ENCODE data around the gene EPHA6.
"Not testable (repeated sequence)": the region's sequence is repeated elsewhere in the genome, so short reads cannot be mapped to it uniquely, and the experiment has no call there.

Gene EPHA6

DNA sequence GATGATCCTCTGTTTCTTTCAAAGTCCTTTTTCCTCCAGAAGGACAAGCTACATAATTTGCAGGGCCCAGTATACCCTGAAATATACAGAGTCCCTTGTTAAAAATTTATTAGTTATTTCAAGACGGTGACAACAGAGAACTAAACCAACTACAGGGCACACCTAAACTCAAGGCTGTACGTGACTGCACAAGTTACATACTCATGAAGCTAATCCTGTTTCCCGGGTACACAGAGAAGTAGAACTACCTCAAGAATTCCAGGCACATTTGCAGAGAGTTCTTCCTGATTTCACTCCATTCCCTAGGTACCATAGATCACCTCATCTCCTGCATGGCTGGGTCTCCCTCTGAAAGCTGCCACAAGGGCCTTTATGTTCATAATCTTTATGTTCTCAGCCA is 670.8 kb downstream of the EPHA6 start:
- no peak for DNase-seq

DNA sequence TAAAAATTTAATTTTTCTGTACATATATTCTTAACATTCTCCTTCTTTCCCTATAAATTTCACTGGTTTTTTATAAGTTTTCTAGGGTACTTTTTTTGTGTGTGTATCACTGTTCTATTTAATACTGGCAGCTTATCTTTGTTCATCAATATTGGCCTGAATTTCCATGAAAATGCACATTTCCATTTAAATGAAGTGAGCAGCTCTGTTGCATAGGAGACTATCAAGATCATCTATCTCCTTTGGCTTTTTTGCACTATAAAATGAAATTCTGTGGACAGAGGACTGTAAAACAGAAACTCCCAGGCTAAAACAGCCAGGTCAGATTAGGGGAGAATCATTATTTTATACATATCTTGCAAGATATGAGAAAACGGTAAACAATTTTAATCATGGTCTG is 673.2 kb downstream of the EPHA6 start:
- no peak for DNase-seq

DNA sequence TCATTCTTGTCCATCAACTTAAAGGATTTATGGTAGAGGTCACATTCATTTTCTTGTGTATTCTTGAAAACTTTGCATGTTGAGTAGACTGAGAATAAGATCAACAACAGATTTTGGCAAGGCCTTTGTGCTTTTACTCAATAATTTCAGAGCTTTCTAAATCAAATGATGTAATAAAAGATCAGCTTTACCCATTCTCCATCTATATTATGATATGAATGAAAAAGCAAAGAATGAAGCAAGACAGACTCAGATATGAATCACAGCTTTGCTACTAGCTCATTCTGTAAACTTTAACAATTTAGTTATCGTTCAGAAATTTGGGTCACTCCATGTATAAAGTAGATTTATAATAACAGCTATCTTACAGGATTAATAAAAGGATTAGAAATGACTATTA is 674.3 kb downstream of the EPHA6 start:
- DNase-seq, result no peak

DNA sequence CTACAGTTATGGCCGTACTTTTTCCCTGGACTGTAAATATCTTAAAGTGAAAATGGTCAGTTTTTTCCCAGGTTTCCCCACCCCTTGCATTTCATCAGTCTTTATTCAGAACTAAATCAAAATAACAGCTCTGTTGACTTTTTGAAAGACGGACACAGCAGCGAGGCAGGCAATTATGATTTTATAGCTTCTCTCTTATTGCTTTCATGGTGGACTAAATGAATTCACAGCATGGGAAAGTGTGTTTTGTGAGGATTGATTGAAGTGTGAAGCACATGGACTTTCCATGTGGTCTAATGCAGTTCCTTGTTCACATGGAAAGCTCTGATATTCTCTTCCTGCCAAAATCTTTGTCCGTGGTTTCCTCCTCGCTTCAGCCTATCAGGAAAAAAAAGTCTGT is 681.5 kb downstream of the EPHA6 start:
- DNase-seq, result no peak

DNA sequence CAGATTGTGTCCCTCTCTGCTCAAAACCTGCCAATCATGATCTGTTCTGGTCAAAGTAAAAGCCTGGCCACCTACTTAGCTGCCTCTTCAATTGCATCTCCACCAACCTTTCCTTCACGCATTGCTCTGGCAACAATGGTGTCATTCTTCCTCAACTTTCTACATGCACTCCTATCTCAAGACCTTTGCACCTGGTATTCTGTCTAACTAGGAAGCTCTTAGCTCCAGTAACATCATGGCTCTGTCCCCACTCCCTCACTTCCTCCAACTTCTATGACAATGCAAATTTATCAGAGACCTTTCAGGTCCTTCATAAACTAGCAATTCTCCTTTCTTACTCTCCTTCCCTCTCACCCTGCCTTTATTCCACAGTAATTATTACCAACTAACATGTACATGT is 682.7 kb downstream of the EPHA6 start:
- DNase-seq, result no peak

DNA sequence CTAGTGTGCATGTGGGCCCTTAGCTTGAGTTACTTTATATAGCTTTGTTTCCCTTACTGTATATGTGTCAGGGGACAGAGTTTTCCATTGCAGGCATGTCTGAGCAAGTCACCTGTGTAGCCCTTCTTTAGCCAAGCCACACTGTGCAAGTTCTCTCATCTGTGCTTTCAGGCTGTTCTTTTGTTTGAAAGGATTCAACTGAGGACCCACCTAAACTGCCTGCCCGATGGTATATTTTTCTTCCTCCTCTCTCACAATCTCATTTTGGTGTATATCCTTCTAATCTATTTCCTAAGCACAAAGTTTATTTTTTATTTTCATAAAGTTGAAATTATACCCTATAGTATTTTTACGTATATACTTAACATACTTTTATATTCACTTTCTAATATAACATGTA is 690.1 kb downstream of the EPHA6 start:
- DNase-seq, result no peak

DNA sequence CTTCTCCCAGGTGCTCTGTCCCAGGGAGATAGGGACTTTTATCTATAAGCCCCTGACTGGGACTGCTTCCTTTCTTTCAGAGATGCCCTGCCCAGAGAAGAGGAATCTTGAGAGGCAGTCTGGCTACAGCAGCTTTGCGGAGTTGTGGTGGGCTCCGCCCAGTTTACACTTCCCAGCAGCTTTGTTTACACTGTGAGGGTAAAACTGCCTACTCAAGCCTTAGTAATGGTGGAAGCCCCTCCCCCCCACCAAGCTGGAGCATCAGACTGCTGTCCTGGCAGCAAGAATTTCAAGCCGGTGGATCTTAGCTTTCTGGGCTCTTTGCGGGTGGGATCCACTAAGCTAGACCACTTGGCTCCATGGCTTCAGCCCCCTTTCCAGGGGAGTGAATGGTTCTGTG is 696.4 kb downstream of the EPHA6 start:
- no peak for DNase-seq

DNA sequence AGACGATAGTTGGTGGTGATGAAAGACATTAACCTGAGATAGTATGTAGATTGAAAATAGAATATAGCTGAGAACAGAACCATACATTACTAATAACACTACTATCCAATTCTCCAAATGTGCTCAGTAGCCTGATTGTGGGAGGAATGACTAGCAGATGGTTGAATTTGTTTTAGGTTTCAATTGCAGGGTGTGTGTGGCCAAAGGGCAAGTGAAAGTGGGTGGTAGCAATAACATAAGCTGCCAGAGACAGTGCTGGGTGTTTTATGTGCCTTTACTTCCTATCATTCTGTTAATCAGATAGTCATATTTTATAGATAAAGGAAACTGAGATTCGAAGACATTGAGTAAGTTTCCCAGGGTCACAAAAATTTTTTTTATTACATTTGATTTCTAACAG is 700.7 kb downstream of the EPHA6 start:
- DNase-seq, result no peak

DNA sequence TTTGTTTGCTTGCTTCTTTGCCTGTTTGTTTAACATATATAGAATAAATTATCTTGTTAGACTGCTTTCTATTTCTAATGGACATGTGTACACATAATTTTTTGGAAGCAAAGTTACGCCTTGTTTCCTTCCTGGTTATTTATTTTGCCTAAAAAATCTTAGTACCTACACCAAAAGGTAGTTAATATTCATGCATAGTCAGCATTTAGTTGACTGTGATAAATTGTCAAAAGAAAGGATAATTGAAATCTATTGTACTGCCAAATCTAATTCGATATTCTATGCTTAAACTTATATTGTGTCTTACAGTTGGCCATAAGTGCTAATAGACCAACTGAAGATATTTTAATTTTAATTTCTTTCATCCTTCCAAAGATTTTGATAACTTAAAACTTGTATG is 716.3 kb downstream of the EPHA6 start:
- no peak for DNase-seq

DNA sequence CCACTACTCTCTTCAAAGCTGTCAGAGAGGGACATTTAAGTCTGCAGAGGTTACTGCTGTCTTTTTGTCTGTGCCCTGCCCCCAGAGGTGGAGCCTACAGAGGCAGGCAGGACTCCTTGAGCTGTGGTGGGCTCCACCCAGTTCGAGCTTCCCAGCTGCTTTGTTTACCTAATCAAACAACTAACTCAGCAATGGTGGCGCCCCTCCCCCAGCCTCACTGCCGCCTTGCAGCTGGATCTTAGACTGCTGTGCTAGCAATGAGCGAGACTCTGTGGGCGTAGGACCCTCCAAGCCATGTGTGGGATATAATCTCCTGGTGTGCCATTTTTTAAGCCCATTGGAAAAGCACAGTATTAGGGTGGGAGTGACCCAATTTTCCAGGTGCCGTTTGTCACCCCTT is 733.2 kb downstream of the EPHA6 start:
- not testable (repeated sequence) for DNase-seq

DNA sequence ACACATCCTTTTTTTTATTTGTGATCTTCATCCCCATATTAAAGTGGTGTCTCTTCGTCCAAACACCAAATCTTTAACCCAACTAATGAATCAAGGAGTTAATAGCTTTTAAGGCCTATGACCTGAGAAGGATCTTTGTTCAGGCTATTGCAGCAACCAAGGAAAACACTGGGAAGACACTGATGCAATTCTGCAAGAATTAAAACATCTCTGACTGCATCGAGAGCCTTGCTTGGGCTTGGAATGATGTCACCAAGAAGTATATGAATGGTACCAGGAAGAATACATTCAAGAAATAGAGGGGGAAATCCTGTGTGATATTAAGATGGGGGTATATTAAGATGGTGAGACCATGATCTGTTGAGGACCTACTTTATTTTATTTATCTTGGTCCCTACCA is 736.0 kb downstream of the EPHA6 start:
- no peak for DNase-seq

DNA sequence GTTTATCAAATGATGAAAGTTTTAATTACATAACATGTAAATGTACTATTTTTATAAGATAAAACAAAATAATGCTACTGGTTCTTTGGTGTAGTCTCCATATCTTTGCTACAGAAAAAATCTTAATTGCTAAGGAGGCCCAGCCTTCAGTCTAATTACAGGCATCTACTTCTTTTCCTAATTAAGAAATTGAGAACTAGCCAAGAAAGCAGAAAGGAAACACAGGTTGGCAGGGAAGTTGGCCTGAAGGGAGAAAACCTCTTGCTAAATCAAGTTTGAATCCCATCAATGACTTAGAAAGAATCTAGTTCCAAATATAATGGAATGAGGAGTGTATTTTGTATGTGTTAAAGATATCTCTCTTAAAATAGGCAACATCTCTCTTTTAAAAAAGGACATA is 737.8 kb downstream of the EPHA6 start:
- no peak for DNase-seq

DNA sequence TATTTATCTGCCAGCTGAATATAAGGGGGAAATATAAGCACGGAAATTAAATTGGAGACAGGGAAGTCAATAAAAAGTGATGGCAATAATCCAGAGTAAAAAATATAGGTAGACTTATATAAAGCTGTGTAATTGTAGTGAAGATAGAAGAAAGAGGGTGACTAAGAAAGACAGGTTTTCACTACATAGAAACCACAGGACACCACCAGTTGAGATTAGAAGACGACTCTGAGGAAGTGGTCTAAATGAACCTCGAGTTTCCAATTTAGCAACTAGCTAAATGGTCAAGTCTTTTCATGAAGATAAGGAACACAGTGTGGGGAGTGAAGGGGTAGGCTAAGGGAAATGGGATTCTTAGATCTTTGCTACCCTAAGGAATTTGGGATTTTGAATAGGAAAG is 761.3 kb downstream of the EPHA6 start:
- no peak for DNase-seq

DNA sequence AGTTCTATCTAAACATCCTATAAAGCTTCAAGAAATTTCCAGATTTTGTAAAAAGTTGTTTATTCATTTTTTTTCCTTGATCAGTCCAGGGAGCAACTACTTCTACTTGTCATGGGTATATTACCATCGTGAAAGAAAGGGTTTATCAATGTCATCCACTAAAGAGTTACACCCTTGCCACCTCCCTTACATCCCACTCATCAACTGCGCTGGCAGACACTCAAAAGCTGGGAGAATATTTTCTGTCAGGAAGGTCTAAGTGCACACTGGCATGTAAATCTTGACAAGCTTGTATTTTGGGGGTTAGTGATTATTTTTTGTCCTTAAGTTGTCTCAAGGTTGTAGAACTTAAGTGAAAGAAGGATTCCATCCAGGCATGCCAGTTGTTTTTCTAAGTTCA is 761.8 kb downstream of the EPHA6 start:
- no peak for DNase-seq

DNA sequence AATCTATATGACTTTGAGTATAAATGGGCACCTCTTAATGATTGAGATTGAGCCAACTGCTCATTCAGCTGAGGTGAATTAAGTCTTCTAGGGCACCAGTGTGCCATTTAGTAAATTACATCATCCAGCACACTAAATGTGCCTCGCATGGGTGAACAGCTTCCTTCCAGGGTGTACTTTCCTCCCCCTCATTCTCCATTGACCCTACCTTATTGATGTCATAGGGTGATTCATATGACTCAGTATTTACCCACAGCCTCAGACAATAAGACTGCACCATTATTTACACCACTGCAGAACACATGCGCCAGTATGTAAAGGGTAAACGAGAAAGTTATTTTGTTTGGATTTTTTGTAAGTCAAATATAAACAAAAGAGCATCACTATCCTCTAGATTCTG is 765.0 kb downstream of the EPHA6 start:
- no peak for DNase-seq

DNA sequence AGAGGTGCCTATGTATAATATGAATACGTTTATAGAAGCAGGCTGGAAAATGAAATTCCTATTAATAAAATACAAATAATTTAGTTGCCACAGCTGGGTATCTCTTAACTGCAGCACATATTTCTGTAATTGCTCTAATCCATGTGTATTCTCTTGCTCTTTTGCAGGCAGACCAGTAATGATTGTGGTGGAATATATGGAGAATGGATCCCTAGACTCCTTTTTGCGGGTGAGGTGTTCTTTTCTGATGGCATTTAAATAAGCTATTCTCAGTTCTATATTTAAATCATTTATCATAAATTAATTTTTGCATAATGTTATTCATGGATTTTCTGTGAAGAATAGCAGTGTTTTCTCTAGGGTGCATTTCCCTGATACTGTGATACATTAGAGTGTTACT is 796.2 kb downstream of the EPHA6 start:
- no peak for DNase-seq

DNA sequence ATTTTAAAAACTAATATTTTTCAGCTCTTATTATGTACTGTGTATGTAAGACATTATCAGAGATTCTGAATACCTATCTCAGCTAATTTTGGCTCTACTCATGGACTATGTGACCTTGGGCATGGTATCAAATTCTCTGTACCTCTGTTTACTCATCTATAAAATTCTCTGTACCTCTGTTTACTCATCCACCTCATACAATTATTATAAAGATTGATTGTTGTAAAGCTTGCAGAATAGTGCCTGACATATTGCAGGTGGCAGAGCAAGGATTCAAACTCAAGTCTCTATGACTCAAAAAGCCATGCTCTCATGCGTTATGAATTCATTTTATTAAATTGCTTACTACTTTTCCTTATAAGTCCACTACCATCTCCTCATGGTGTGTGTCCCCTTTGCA is 798.2 kb downstream of the EPHA6 start:
- DNase-seq, result no peak

DNA sequence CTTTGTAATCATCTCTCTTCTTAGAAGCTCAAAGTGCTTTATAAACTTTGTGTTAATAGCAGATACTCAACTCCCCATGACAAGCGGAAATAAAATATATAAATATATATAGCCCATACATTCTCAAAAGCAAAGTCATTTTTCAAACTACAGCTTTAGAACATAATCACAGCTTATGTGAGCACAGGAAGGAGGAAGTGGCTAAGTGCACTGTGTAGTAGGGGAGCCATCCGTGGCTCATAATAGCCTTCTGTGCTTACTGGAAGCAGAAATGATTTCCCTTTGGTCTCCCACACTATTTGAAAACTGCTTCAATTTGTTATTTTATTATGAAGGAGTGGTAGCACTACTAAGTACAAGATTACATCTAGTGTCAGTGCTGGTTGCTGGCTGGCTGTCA is 798.7 kb downstream of the EPHA6 start:
- no peak for DNase-seq

DNA sequence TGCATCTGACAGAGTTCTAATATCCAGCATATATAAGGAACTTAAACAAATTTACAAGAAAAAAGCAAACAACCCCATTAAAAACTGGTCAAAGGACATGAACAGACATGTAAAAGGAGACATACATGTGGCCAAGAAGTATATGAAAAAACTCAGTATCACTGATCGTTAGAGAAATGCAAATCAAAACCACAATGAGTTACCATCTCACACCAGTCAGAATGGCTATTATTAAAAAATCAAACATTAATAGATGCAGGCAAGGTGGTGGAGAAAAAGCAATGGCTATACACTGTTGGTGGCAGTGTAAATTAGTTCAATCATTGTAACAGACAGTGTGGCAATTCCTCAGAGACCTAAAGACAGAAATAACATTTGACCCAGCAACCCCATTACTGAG is 806.1 kb downstream of the EPHA6 start:
- DNase-seq, result not testable (repeated sequence)

DNA sequence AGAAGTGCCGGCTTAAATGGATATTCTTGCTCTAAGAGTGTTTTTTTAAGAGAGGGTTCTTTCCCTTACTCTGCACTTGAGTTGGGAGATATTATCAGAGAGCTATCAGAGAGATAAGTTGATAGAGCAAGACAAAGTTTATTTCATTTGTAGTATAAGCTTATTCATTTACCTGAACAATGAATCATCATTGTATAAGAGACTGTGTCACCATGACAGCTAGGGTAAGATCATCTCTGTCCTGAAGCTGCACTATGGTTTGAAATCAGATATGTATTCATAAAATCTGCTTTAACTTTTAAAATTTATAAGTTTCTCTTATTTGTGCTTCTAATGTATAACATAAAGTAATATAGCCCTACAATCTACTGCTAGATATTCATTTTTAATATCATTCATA is 822.1 kb downstream of the EPHA6 start:
- no peak for DNase-seq

DNA sequence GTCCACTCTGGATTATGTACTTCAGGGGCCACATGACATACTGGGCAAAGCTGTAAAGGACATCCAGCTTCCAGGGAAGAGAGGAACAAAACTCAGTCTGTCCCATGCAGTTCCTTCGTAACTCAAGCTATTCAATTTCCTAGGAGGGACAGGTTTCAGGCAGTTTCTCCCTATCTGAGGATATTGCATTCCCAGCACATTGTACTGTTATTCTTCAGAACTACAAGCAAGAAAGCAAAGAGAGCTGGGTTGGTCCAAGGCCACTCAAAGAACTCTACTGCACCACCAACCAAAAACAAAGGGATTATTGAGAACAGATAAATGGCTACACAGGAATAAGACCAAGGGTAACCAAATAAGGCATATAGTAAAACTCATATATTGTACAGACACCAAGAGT is 832.5 kb downstream of the EPHA6 start:
- no peak for DNase-seq

DNA sequence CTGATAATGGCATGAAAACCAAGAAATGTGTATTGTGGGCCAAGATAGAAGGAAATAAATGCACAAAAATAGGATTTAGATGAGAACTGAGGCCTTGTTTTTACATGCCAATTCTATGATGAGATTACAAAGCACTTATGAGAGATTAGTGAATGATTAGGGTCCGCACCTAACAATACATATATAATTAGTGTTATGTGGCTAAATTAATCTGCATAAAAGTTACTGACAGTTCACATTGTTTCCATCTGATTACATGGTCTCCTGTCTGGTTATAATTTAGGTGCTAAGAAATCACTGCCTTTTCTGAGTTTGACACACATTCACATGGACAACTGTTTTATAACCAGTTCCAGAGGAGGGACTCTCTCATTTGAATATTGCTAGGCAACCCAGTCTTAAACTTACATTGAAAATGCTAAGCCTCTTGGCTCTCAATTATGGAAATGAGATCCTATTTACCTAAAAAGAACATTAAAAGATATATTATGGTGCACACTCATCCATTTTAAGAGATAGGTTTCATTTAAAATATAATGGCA is 833.1 kb downstream of the EPHA6 start:
- DNase-seq, result no peak

DNA sequence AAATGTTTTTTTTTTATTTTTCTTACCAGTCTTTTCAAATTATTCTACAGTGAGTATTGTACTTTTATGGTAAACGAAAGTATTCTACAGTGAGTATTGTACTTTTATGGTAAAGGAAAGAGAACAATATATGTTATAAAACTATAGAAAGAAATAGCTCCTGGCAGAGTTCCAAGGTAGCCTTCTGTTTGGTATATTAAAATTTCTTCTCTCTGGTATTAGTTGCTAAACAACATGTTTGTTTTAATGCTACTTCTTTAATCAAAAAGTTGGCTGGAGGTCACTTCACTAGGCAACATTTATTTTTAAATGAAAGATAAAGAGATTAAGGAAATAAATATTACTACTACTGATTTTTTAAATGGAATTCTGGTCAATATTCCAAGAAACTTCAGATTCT is 841.6 kb downstream of the EPHA6 start:
- no peak for DNase-seq

DNA sequence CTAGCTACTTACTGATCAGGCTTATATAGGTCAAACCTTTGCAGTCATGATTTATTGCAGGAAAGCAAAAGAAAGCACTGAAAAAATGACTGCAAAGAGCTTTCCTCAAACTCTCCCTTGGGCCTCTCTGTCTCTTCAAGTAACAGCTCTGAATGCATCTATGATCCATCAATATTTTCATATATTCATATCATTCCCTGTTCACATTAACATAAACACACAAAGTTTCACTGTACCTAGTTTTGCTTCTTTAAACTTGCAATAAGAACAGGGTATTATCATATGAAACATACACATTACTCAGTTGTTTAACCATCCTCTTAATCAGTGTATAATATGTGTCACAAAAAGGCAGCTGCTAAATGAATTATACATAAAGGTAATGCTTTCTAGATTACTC is 842.2 kb downstream of the EPHA6 start:
- DNase-seq, result no peak

DNA sequence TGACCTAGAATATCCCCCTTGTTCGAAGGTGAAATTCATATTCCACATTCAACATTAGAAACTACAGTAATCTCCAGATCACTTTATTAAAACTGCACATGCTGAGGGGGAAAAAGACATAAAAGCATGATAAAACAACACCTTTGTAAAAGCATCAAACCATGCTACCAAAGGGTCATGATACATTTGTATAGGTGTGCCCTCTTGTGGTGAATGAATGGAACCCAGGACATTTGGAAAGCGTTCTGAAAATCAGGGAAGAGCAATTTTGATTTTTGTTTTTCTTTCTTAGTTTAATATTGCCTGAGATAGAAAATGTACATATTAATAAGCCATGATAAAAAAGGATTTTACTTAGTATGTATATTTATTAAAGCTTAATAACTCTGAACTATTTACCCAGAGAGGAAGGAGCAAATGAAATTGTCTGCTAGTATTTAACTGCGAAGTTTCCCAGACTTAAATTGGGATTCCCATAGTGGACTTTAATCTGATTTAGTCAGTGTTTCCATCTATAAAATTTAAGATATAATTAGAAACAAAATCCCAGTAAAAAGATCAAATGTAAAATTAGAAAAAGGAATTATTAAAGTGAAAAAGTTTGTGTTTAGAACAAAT is 844.4 kb downstream of the EPHA6 start:
- peak; percentile 20 for DNase-seq

DNA sequence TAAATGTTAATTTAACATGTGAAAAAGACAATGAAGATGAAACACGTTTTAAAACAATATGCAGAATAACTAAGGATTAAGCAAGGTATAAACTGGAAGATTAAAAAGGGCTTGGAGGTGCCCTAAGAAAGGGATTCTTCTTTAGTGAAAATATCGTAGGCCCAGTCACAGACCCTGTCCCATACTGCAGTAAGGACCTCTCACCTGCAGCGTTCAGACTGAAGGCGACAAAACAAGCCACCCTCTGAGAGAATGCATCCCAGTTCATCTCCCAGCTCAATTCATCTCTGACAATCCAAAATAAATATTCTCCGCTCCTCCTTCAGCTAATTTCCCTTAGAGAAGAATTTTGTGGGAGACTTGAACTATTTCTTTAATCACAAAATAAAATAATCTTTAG is 847.9 kb downstream of the EPHA6 start:
- DNase-seq, result no peak

Measured in HCEC 1CT (cell line).